HFFc6 (cell line): ENCODE measurements around the gene TRAPPC11. TPM values are rescaled to one million over a fixed set of nuclear protein-coding genes. Genes with fewer than 3 reads are reported as not detected.
"Not testable (repeated sequence)": the region's sequence is repeated elsewhere in the genome, so short reads cannot be mapped to it uniquely, and the experiment has no call there.

Experiments
- DNase-seq: peaks from one replicate; pipeline ENCODE4 v3.0.0-alpha.2; 2018
- H3K27ac Mint-ChIP-seq: 2 replicates; pipeline ENCODE4 v1.8.0; 2020; ENCODE audit warnings: mild to moderate bottlenecking, mixed read lengths
- H3K27me3 Mint-ChIP-seq: 2 replicates; pipeline ENCODE4 v1.8.0; 2021; ENCODE audit warnings: mild to moderate bottlenecking, moderate library complexity, mixed read lengths; ENCODE audit not compliant: insufficient read depth
- H3K36me3 Mint-ChIP-seq: 2 replicates; pipeline ENCODE4 v1.8.0; 2021; ENCODE audit warnings: low read depth, mixed read lengths
- H3K4me1 Mint-ChIP-seq: 2 replicates; pipeline ENCODE4 v1.8.0; 2020; ENCODE audit warnings: low read depth, mixed read lengths
- H3K4me3 Mint-ChIP-seq: 2 replicates; pipeline ENCODE4 v1.8.0; 2020; ENCODE audit warnings: mild to moderate bottlenecking, moderate library complexity, mixed read lengths
- H3K9me3 Mint-ChIP-seq: 2 replicates; pipeline ENCODE4 v1.8.0; 2020; ENCODE audit warnings: mild to moderate bottlenecking, mixed read lengths
- total RNA-seq, 6 experiments: library from RNA; stranded (reverse); fragmentation: NEBNext Ultra II Directional; extraction: Animal tissue kit (Norgen Biotek cat#: 25700); gene quantifications; 2 replicates in 1 of 6; 3 replicates in 5 of 6; pipeline ENCODE4 v1.2.3, GENCODE V29; 2021
- TF ChIP-seq, protein P1 (sequence below): fragments of 200-600 bp; sonication (generic); IDR thresholded peaks from 2 replicates; pipeline ENCODE4 v1.5.0; 2021; ENCODE audit warnings: antibody characterized with exemption, mild to moderate bottlenecking

TRAPPC11 gene
- total RNA-seq, 6 experiments from 2014 or later, result 24.8 to 29.5 (median 26.1) TPM

DNA sequence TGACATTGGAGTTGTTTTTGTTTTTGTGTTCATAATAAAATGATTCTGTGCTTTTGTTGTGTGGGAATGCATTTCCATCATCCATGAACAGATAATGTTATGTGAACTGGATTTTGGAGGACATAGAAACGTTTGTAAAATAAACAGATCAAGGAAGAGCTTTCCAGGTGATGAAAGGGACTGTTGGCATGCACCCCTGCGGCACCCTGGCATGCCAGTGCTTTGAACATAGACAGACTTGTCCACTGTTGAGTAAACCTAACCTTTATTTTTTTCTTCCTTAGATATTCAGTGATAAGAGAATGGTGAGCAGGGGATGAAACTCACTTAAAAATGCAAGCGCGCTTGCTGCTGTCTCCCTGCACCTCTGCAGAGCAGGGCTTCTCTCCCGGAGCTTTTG is 59.8 kb downstream of the TRAPPC11 start:
- no peaks in the 10 kb centered on the region for H3K36me3 Mint-ChIP-seq
- no peak for DNase-seq

DNA sequence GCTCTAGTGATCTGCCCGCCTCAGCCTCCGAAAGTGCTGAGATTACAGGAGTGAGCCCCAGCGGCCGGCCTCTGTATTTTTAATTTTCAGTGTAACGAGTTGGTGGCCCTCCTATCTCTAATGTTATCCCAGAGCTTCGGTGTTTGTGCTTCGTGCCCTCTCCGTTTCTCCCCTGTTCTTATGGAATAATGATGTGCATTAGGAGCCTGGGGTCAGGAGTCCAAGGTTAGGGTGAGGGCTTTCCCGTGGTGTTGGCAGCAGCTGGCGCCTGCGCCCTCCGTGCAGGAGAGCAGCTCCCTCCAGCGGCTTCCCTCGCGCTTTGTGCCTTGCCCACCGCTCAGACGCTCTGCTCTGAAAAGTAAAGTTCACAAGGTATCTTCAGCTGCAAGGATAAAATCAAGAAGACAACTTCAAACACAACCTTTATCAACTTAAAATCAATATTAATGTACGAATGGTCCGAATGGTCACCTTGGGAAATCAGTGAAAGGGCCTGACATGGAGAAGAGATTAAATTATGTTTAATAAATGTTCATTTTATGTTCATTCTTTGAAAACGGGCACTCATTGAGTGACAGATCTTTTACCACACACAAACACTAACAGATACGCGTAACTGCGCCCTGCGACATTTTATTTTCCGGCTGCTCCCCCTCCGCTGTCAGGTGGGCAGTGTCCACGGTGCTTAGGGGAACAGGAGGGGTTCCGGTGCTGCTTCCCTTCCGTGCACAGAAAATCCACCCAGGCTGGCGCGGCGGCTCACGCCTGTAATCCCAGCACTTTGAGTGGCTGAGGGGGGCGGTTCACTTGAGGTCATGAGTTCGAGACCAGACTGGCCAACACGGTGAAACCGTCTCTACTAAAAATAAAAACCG is 62.4 kb downstream of the TRAPPC11 start:
- H3K9me3 Mint-ChIP-seq, result 0 out of 2 replicates have a peak, but pooled peaks cover 5% of the 10 kb centered on the region
- no peak overlapping the region for H3K27ac Mint-ChIP-seq
- H3K4me1 Mint-ChIP-seq, result peaks cover 5% of the 10 kb centered on the region; the same call in 1 of the 2 replicates
- no peak for DNase-seq
- H3K4me3 Mint-ChIP-seq, result peak overlapping the region; percentile 39
- TF ChIP-seq, protein P1, sequence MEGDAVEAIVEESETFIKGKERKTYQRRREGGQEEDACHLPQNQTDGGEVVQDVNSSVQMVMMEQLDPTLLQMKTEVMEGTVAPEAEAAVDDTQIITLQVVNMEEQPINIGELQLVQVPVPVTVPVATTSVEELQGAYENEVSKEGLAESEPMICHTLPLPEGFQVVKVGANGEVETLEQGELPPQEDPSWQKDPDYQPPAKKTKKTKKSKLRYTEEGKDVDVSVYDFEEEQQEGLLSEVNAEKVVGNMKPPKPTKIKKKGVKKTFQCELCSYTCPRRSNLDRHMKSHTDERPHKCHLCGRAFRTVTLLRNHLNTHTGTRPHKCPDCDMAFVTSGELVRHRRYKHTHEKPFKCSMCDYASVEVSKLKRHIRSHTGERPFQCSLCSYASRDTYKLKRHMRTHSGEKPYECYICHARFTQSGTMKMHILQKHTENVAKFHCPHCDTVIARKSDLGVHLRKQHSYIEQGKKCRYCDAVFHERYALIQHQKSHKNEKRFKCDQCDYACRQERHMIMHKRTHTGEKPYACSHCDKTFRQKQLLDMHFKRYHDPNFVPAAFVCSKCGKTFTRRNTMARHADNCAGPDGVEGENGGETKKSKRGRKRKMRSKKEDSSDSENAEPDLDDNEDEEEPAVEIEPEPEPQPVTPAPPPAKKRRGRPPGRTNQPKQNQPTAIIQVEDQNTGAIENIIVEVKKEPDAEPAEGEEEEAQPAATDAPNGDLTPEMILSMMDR, result no peak
- H3K27me3 Mint-ChIP-seq, result peaks cover 2% of the 10 kb centered on the region
- no peaks in the 10 kb centered on the region for H3K36me3 Mint-ChIP-seq

More for the DNA sequence above, 59.8 kb downstream of the TRAPPC11 start:
- H3K4me1 Mint-ChIP-seq, result peaks cover 5% of the 10 kb centered on the region; the same call in 1 of the 2 replicates
- H3K27me3 Mint-ChIP-seq, result no peaks in the 10 kb centered on the region; the same call in none of the 2 replicates
- H3K4me3 Mint-ChIP-seq, result no peak overlapping the region
- no peaks in the 10 kb centered on the region for H3K9me3 Mint-ChIP-seq
- no peak overlapping the region for H3K27ac Mint-ChIP-seq
- TF ChIP-seq, protein P1, result no peak

DNA sequence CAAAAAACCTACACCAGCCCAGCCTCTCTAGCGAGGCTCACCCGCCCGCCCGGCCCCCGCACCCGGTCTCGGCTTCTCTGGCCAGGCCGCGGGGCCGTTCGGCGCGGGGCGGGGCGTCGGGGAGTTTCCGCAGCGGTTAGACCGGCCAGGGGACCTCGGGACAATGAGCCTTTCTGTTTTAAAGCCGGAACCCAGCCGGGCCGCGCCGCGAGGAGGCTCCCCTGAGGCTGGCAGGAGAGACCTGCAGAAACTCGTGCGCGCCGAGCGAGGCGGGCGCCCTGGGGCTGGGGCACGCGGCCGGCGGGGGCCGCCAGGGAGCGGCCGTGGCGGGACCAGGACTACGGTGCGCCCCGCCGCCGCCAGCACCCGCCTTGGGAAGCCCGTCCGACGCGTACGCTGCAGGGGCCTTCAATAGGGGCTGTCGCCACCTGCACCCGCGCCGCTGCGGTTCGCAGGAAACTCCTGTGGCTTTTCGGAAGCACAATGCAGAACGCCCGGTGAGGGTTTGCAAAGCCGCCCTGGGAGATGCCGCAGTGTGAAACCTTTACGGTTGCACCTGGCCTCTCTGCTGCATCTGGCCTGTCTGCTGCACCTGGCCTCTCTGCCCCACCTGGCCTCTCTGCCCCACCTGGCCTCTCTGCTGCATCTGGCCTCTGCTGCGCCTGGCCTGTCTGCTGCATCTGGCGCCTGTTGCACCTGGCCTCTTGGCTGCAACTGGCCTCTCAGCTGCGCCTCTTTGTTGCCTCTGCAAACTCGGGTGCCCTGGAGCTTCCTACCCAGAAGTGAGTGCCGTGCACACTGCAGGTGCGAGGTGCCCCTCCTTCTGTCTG is 63.9 kb downstream of the TRAPPC11 start:
- peak; percentile 29 for DNase-seq
- H3K4me1 Mint-ChIP-seq, result peaks cover 5% of the 10 kb centered on the region; the same call in 1 of the 2 replicates

DNA sequence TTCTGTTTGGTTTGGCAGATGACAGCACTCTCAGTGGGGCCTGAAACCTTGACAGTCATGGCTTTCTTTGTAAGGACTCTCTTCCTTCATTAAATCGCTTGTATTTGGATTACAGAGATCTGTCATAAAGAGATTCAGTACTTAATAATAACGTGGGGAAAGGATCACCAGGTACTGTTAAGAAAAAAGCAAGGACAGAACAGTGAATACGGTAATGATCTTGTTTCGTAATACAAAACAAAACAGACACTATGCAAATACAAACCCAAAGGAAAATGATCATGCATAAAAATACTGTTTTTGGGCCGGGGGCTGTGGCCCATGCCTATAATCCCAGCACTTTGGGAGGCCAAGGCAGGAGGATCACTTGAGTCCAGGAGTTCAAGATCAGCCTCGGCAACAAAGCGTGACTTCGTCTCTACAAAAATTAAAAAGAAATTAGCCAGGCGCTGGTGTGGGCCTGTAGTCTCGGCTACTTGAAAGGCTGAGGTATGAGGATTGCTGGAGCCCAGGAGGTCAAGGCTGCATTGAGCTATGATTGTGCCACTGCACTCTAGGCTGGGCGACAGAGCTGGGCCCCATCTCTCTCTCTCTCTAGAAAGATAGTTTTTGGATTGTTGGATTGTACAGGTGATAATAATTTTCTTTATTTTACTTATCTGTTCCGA is 64.6 kb downstream of the TRAPPC11 start:
- TF ChIP-seq, protein P1, result no peak
- H3K4me3 Mint-ChIP-seq, result peak overlapping the region; percentile 61

More for the DNA sequence above, 63.9 kb downstream of the TRAPPC11 start:
- H3K27me3 Mint-ChIP-seq, result peaks cover 2% of the 10 kb centered on the region
- H3K9me3 Mint-ChIP-seq, result 0 out of 2 replicates have a peak, but pooled peaks cover 5% of the 10 kb centered on the region
- TF ChIP-seq, protein P1, result no peak
- no peaks in the 10 kb centered on the region for H3K36me3 Mint-ChIP-seq
- peak overlapping the region; percentile 81 for H3K4me3 Mint-ChIP-seq
- no peak overlapping the region for H3K27ac Mint-ChIP-seq

DNA sequence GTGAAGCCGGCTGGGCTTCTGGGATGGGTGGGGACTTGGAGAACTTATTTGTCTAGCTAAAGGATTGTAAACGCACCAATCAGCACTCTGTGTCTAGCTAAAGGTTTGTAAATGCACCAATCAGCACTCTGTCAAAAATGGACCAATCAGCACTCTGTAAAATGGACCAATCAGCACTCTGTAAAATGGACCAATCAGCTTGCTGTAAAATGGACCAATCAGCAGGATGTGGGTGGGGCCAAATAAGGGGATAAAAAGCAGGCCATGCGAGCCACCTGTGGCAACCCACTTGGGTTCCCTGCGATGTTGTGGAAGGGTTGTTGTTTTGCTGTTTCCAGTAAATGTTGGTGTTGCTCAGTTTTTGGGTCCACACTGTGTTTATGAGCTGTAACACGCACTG is 66.5 kb downstream of the TRAPPC11 start:
- not testable (repeated sequence) for H3K27me3 Mint-ChIP-seq, DNase-seq, H3K27ac Mint-ChIP-seq, H3K4me3 Mint-ChIP-seq, H3K36me3 Mint-ChIP-seq, H3K4me1 Mint-ChIP-seq, H3K9me3 Mint-ChIP-seq

More for the DNA sequence above, 64.6 kb downstream of the TRAPPC11 start:
- DNase-seq, result no peak
- H3K27me3 Mint-ChIP-seq, result peaks cover 2% of the 10 kb centered on the region
- H3K36me3 Mint-ChIP-seq, result no peaks in the 10 kb centered on the region
- no peak overlapping the region for H3K27ac Mint-ChIP-seq
- H3K9me3 Mint-ChIP-seq, result 0 out of 2 replicates have a peak, but pooled peaks cover 5% of the 10 kb centered on the region
- peaks cover 5% of the 10 kb centered on the region; the same call in 1 of the 2 replicates for H3K4me1 Mint-ChIP-seq
